Spleen (tissue), 7 donors: ENCODE measurements around the gene PPBP.

Experiments
- CTCF ChIP-seq, 11 experiments: fragments of 200-600 bp in 7 of 11; fragments of 450-650 bp in 4 of 11; sonication (generic) in 4 of 11; IDR thresholded peaks in 8 of 11; conservative IDR thresholded peaks in 3 of 11; 1 replicate in 7 of 11; 2 replicates in 4 of 11; pipeline versions ENCODE4 v1.4.0 to v1.8.0; 2016 to 2021; ENCODE audit warnings: antibody characterized with exemption in 11 of 11, inconsistent platforms in 4 of 11, mild to moderate bottlenecking in 1 of 11
- POLR2A ChIP-seq, 3 donors: fragments of 450-650 bp; IDR thresholded peaks; one replicate each; pipeline ENCODE4 v1.5.1; 2017; ENCODE audit warnings: antibody characterized with exemption in 3 of 3, mild to moderate bottlenecking in 1 of 3
- donor health status: DM: no; HTN: no; CAD: no; lungs with moderate emphysema.
- donor health status: DM: no; HTN: no; CAD: no.
- donor health status: DM: no; HTN: no; CAD: no.

- TF ChIP-seq CTCF (IDR thresholded peaks at IDR 0.05 in 8 of 11, conservative IDR thresholded peaks at IDR 0.05 in 3 of 11) (no peak), POLR2A (IDR thresholded peaks at IDR 0.05) (no peak)
Measured at GRCh38 chr4:74031576-74031975, 43.6 kb upstream of the PPBP start.
